ENCODE measurements around the gene TOGARAM1.

The TOGARAM1 gene

DNA sequence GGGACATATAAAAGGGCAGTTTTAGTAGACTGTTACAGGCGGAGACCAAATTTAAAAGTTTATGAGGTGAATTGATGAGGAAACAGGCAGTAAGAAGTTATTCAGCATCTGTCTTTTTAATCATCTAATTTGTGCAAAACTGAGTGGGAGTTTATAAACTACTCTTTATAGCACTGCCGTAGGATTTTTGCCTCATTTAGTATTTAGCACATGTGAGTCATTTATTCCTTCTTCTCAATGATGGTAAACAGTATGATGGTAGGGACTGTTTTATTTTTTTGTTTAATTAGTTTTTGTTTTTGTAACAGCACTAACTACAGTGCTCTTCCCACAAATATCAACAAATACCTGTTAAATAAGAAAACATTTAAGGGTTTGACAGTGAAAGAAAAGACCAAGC is 20.6 kb downstream of the TOGARAM1 start:
- no peak overlapping the region for H3K27ac ChIP-seq (ENCODE audit: low read depth, low read length)
- H4K20me1 ChIP-seq (ENCODE audit: low read depth, low read length), result no peaks in the 10 kb centered on the region
- H3K9ac ChIP-seq (ENCODE audit: low read length), result no peak overlapping the region
- H3K9me3 ChIP-seq (ENCODE audit: insufficient read depth, low read length), result no peaks in the 10 kb centered on the region
- no peaks in the 10 kb centered on the region for H3K9me2 ChIP-seq (replicated peaks; ENCODE audit: insufficient read depth, low read length)
- 0 out of 2 replicates have a peak, but pooled peaks cover 4% of the 10 kb centered on the region for H3K36me3 ChIP-seq (ENCODE audit: low read length)
- H2AFZ ChIP-seq (ENCODE audit: low read depth, low read length, severe bottlenecking), result no peak overlapping the region
- H3K4me3 ChIP-seq (ENCODE audit: insufficient read depth, low read length, poor library complexity, severe bottlenecking), result no peak overlapping the region
- H3K4me2 ChIP-seq (ENCODE audit: low read depth, low read length, poor library complexity, severe bottlenecking), result no peak overlapping the region
- H3F3A ChIP-seq (ENCODE audit: insufficient read depth), result no peaks in the 10 kb centered on the region
- peaks cover 73% of the 10 kb centered on the region for H3K79me2 ChIP-seq (ENCODE audit: insufficient read depth, low read length)
- H3K27me3 ChIP-seq (ENCODE audit: low read length), result no peaks in the 10 kb centered on the region
- TF ChIP-seq EZH2phosphoT487 (conservative IDR thresholded peaks at IDR 0.05; ENCODE audit: low read length) (no peak), CTCF (IDR thresholded peaks at IDR 0.05; ENCODE audit: insufficient read depth, low read length, poor library complexity, severe bottlenecking) (no peak)

DNA sequence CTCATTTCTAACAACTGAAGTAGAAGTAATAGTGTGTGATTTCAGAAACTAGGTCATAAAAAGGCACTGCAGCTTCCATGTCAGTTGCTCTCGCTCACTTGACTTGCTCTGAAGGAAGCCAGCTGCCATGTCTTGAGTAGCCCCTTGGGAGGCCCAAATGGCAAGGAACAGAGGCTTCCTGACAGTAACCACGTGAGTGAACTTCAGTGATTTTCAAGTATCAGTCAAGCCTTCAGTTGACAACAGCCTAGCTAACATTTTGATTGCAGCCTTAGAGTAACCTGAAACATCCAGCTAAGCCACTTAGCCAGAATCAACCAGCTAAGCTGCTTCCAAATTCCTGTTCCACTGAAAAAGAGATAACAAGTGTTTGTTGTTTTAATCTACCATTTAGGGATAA is 26.7 kb downstream of the TOGARAM1 start:
- no peaks in the 10 kb centered on the region for H3K9me2 ChIP-seq (replicated peaks; ENCODE audit: insufficient read depth, low read length)
- peaks cover 10% of the 10 kb centered on the region; the same call in 1 of the 2 replicates for H3K36me3 ChIP-seq (ENCODE audit: low read length)
- no peaks in the 10 kb centered on the region for H4K20me1 ChIP-seq (ENCODE audit: low read depth, low read length)
- no peaks in the 10 kb centered on the region for H3K27me3 ChIP-seq (ENCODE audit: low read length)
- no peak overlapping the region for H3K4me2 ChIP-seq (ENCODE audit: low read depth, low read length, poor library complexity, severe bottlenecking)
- H2AFZ ChIP-seq (ENCODE audit: low read depth, low read length, severe bottlenecking), result no peak overlapping the region
- peaks cover 41% of the 10 kb centered on the region for H3K79me2 ChIP-seq (ENCODE audit: insufficient read depth, low read length)
- H3K4me3 ChIP-seq (ENCODE audit: insufficient read depth, low read length, poor library complexity, severe bottlenecking), result no peak overlapping the region
- no peaks in the 10 kb centered on the region for H3F3A ChIP-seq (ENCODE audit: insufficient read depth)
- H3K27ac ChIP-seq (ENCODE audit: low read depth, low read length), result no peak overlapping the region
- TF ChIP-seq CTCF (IDR thresholded peaks at IDR 0.05; ENCODE audit: insufficient read depth, low read length, poor library complexity, severe bottlenecking) (no peak), EZH2phosphoT487 (conservative IDR thresholded peaks at IDR 0.05; ENCODE audit: low read length) (no peak)
- peaks cover 9% of the 10 kb centered on the region for H3K9me3 ChIP-seq (ENCODE audit: insufficient read depth, low read length)
- H3K9ac ChIP-seq (ENCODE audit: low read length), result no peak overlapping the region

- H3K36me3 ChIP-seq (ENCODE audit: low read length), result peaks cover 10% of the 10 kb centered on the region; the same call in 1 of the 2 replicates
- H3K27me3 ChIP-seq (ENCODE audit: low read length), result no peaks in the 10 kb centered on the region
- no peak overlapping the region for H2AFZ ChIP-seq (ENCODE audit: low read depth, low read length, severe bottlenecking)
- no peak overlapping the region for H3K4me3 ChIP-seq (ENCODE audit: insufficient read depth, low read length, poor library complexity, severe bottlenecking)
- no peaks in the 10 kb centered on the region for H3K9me2 ChIP-seq (replicated peaks; ENCODE audit: insufficient read depth, low read length)
- peaks cover 9% of the 10 kb centered on the region for H3K9me3 ChIP-seq (ENCODE audit: insufficient read depth, low read length)
- no peak overlapping the region for H3K4me2 ChIP-seq (ENCODE audit: low read depth, low read length, poor library complexity, severe bottlenecking)
- peaks cover 46% of the 10 kb centered on the region for H3K79me2 ChIP-seq (ENCODE audit: insufficient read depth, low read length)
- TF ChIP-seq CTCF (IDR thresholded peaks at IDR 0.05; ENCODE audit: insufficient read depth, low read length, poor library complexity, severe bottlenecking), result no peak
- no peak for TF ChIP-seq EZH2phosphoT487 (conservative IDR thresholded peaks at IDR 0.05; ENCODE audit: low read length)
- no peaks in the 10 kb centered on the region for H3F3A ChIP-seq (ENCODE audit: insufficient read depth)
- H3K27ac ChIP-seq (ENCODE audit: low read depth, low read length), result no peak overlapping the region
- no peak overlapping the region for H3K9ac ChIP-seq (ENCODE audit: low read length)
- H4K20me1 ChIP-seq (ENCODE audit: low read depth, low read length), result no peaks in the 10 kb centered on the region
These were observed 27.8 kb downstream of the TOGARAM1 start for GRCh38 chr14:44989497-44990440.
